Measurements from ENCODE around the gene DSCAM. TPM values are rescaled to one million over a fixed set of nuclear protein-coding genes. Genes with fewer than 3 reads are reported as not detected.

Gene DSCAM
- total RNA-seq, 4 donors from 2014 or later: 0.19 TPM; not detected in 3

GRCh38 chr21:40640266-40640789, 206.6 kb downstream of the DSCAM start:
- Histone ChIP-seq H3K4me3 (no peak overlapping the region), H3K4me1 (no peaks in the 10 kb centered on the region), H3K36me3 (no peaks in the 10 kb centered on the region), H3K27me3 (no peaks in the 10 kb centered on the region), H3K9me3 (no peaks in the 10 kb centered on the region), H3K27ac (no peak overlapping the region)
- no peak for TF ChIP-seq POLR2A (IDR thresholded peaks at IDR 0.05)
- no peak for TF ChIP-seq CTCF (IDR thresholded peaks at IDR 0.05)
- no peak for DNase-seq

- H3K27me3 ChIP-seq: no peaks in the 10 kb centered on the region
- no peaks in the 10 kb centered on the region for H3K9me3 ChIP-seq
- no peak overlapping the region for H3K4me3 ChIP-seq
- no peak for DNase-seq
- H3K36me3 ChIP-seq: no peaks in the 10 kb centered on the region
- TF ChIP-seq CTCF (IDR thresholded peaks at IDR 0.05): no peak
- no peak for TF ChIP-seq POLR2A (IDR thresholded peaks at IDR 0.05)
- no peaks in the 10 kb centered on the region for H3K4me1 ChIP-seq
- H3K27ac ChIP-seq: no peak overlapping the region
These were observed 207.3 kb downstream of the DSCAM start for GRCh38 chr21:40639616-40640194.

- no peak for TF ChIP-seq POLR2A (IDR thresholded peaks at IDR 0.05)
- no peak for TF ChIP-seq CTCF (IDR thresholded peaks at IDR 0.05)
- DNase-seq: no peak
- Histone ChIP-seq H3K36me3 (no peaks in the 10 kb centered on the region), H3K4me3 (no peak overlapping the region), H3K27me3 (no peaks in the 10 kb centered on the region), H3K27ac (no peak overlapping the region), H3K9me3 (no peaks in the 10 kb centered on the region), H3K4me1 (no peaks in the 10 kb centered on the region)
These were observed 208.3 kb downstream of the DSCAM start for GRCh38 chr21:40638466-40639251.

GRCh38 chr21:40636026-40636425, 210.9 kb downstream of the DSCAM start:
- Histone ChIP-seq H3K9me3 (no peaks in the 10 kb centered on the region), H3K4me3 (no peak overlapping the region), H3K27me3 (no peaks in the 10 kb centered on the region), H3K4me1 (no peaks in the 10 kb centered on the region), H3K27ac (no peak overlapping the region), H3K36me3 (no peaks in the 10 kb centered on the region)
- DNase-seq: no peak
- no peak for TF ChIP-seq CTCF (IDR thresholded peaks at IDR 0.05)
- TF ChIP-seq POLR2A (IDR thresholded peaks at IDR 0.05): no peak

GRCh38 chr21:40635391-40635790, 211.6 kb downstream of the DSCAM start:
- TF ChIP-seq POLR2A (IDR thresholded peaks at IDR 0.05): no peak
- TF ChIP-seq CTCF (IDR thresholded peaks at IDR 0.05): no peak
- no peaks in the 10 kb centered on the region for H3K27me3 ChIP-seq
- no peak overlapping the region for H3K27ac ChIP-seq

More at GRCh38 chr21:40635391-40635790, 211.6 kb downstream of the DSCAM start:
- Histone ChIP-seq H3K9me3 (no peaks in the 10 kb centered on the region), H3K4me3 (no peak overlapping the region), H3K4me1 (no peaks in the 10 kb centered on the region), H3K36me3 (no peaks in the 10 kb centered on the region)
- no peak for DNase-seq

Measured in Peyer's patch (tissue), 4 donors.